Left lung (tissue), 10 donors: Measurements from ENCODE around the gene RALGAPA1. TPM values are rescaled to one million over a fixed set of nuclear protein-coding genes. Genes with fewer than 3 reads are reported as not detected.

Experiments used
- ATAC-seq: fragments of 200-7000 bp; cut with Tn5 transposase; one replicate; pipeline ENCODE4 v1.9.1; 2020; ENCODE audit warnings: moderate library complexity
- DNase-seq, 4 donors: peaks; one replicate each; pipeline ENCODE4 v3.0.0-alpha.2; 2013 to 2020
- H3K27ac ChIP-seq, 2 donors: fragments of 200-600 bp; sonication (generic) in 1 of 2; one replicate each; pipeline versions ENCODE4 v1.5.0 to v1.8.0; 2020 to 2021
- H3K27me3 ChIP-seq, 2 donors: fragments of 200-600 bp; sonication (generic) in 1 of 2; one replicate each; pipeline versions ENCODE4 v1.5.0 to v1.8.0; 2020 to 2021
- H3K36me3 ChIP-seq, 2 donors: fragments of 200-600 bp; sonication (generic) in 1 of 2; one replicate each; pipeline versions ENCODE4 v1.5.0 to v1.8.0; 2020 to 2021
- H3K4me1 ChIP-seq, 2 donors: fragments of 200-600 bp; one replicate each; pipeline ENCODE4 v1.8.0; 2021
- H3K4me3 ChIP-seq, 2 donors: fragments of 200-600 bp; sonication (generic) in 1 of 2; one replicate each; pipeline versions ENCODE4 v1.5.0 to v1.8.0; 2020 to 2021; ENCODE audit warnings: mild to moderate bottlenecking in 1 of 2
- H3K9me3 ChIP-seq, 2 donors: fragments of 200-600 bp; sonication (generic) in 1 of 2; one replicate each; pipeline versions ENCODE4 v1.5.0 to v1.8.0; 2020 to 2021
- intact Hi-C, 2 donors: fragments of 100-400 bp; cut with DNase I; formaldehyde crosslinking; loops; one replicate each; pipeline versions ENCODE4 v1.11.2 to v1.14.2; 2022
- polyA plus RNA-seq, 6 donors: library from polyadenylated mRNA; unstranded; fragments of 120-200 nt; gene quantifications; one replicate each; pipeline ENCODE4 v1.2.1, GENCODE V29; 2013; ENCODE audit not compliant: insufficient read length in 6 of 6
- total RNA-seq, 2 donors: library from RNA; stranded (reverse); fragmentation: NEBNext Ultra II Directional; extraction: Animal tissue kit (Norgen Biotek cat#: 25700); gene quantifications; one replicate each; pipeline ENCODE4 v1.2.1, GENCODE V29; 2021
- TF ChIP-seq, protein P1 (sequence below), 2 donors: fragments of 200-600 bp; sonication (generic) in 1 of 2; IDR thresholded peaks; one replicate each; pipeline versions ENCODE4 v1.5.0 to v1.8.0; 2021; ENCODE audit warnings: antibody characterized with exemption in 2 of 2
- donor health status: DM: no; HTN: yes; CAD: no.
- donor health status: DM: no; HTN: no; CAD: no.

Gene RALGAPA1
- total and polyA plus RNA-seq, 8 donors: 42.0 to 58.7 (median 48.0) TPM

GRCh38 chr14:35819591-35820540 is 10.8 kb upstream of the RALGAPA1 start:
- DNase-seq: no peak
- intact Hi-C loops: no loop called here
- H3K4me1 ChIP-seq: no peaks in the 10 kb centered on the region
- H3K9me3 ChIP-seq: no peaks in the 10 kb centered on the region
- TF ChIP-seq, protein P1, sequence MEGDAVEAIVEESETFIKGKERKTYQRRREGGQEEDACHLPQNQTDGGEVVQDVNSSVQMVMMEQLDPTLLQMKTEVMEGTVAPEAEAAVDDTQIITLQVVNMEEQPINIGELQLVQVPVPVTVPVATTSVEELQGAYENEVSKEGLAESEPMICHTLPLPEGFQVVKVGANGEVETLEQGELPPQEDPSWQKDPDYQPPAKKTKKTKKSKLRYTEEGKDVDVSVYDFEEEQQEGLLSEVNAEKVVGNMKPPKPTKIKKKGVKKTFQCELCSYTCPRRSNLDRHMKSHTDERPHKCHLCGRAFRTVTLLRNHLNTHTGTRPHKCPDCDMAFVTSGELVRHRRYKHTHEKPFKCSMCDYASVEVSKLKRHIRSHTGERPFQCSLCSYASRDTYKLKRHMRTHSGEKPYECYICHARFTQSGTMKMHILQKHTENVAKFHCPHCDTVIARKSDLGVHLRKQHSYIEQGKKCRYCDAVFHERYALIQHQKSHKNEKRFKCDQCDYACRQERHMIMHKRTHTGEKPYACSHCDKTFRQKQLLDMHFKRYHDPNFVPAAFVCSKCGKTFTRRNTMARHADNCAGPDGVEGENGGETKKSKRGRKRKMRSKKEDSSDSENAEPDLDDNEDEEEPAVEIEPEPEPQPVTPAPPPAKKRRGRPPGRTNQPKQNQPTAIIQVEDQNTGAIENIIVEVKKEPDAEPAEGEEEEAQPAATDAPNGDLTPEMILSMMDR (IDR thresholded peaks at IDR 0.05): no peak
- ATAC-seq: no peak
- H3K27me3 ChIP-seq: no peaks in the 10 kb centered on the region
- H3K27ac ChIP-seq: no peak overlapping the region
- H3K36me3 ChIP-seq: no peaks in the 10 kb centered on the region
- H3K4me3 ChIP-seq: no peak overlapping the region

DNA sequence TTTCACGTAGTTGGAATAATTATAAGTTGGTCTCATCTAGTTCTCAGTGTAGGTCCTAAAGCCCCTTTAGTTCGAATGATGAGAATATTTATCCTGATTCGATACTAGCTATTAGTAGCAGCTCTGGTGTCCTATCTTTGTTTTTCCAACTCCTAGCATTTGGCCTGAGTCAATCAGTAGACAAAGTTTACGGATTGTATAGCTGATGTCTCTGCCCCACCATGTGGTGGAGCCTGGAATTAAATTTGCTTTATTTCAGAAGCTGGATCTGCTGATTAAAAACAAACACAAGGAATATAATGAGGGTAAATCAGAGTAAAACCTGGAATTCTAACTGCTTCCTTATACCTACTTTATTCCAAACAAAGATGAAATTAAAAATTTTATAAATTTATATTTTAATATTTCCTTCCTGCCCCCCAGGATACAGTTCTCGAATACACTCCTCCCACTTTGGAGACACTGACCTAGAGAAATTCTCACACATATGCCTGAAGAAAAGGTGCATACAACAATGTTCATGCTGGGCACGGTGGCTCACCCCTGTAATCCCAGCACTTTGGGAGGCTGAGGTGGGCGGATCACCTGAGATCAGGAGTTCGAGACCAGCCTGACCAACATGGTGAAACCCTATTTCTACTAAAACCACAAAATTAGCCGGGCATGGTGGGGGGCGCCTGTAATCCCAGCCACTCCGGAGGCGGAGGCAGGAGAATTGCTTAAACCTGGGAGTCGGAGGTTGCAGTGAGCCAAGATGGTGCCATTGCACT is 9.4 kb upstream of the RALGAPA1 start:
- DNase-seq (peak in 1 of 4 donors; percentile 53), ATAC-seq (peak; percentile 68)
- intact Hi-C loops: no loop called here
- H3K4me1 ChIP-seq: no peaks in the 10 kb centered on the region
- no peaks in the 10 kb centered on the region for H3K36me3 ChIP-seq
- no peaks in the 10 kb centered on the region for H3K27me3 ChIP-seq
- no peak overlapping the region for H3K4me3 ChIP-seq
- TF ChIP-seq, protein P1 (IDR thresholded peaks at IDR 0.05): peak in 1 of 2 donors; percentile 46
- no peak overlapping the region for H3K27ac ChIP-seq
- no peaks in the 10 kb centered on the region for H3K9me3 ChIP-seq

DNA sequence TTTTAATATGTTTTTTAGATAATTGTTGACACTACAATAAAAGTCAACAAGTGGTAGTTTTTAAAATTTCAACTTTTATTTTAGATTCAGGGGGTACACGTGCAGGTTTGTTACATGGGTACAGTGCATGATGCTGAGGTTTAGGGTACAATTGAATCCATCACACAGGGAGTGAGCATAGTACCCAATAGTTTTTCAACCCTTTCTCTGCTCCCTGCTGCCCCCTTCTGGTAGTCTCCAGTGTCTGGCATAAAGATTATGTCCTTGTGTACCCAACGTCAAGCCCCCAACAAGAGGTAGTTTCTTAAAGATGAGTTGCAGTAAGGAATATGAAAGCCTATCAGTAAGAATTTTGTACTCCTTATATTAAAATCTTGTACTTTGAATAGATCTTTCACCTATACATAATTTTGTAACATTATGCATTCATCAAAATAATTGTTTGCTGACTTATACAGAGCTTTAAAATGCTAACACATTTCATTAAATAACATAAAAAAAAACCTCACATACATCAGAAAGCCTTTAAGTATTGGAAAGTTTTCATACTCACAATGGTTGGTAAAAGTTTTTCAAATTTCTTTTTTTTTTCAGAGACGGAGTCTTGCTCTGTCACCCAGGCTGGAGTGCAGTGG is 5.4 kb upstream of the RALGAPA1 start:
- TF ChIP-seq, protein P1 (IDR thresholded peaks at IDR 0.05): peak; percentile 54 to 66
- DNase-seq (peak in 2 of 4 donors; percentile 24 to 51), ATAC-seq (peak; percentile 88)
- intact Hi-C loops: no loop called here
- Histone ChIP-seq H3K4me3 (no peak overlapping the region), H3K4me1 (no peaks in the 10 kb centered on the region), H3K36me3 (no peaks in the 10 kb centered on the region), H3K27me3 (no peaks in the 10 kb centered on the region), H3K27ac (no peak overlapping the region), H3K9me3 (no peaks in the 10 kb centered on the region)

DNA sequence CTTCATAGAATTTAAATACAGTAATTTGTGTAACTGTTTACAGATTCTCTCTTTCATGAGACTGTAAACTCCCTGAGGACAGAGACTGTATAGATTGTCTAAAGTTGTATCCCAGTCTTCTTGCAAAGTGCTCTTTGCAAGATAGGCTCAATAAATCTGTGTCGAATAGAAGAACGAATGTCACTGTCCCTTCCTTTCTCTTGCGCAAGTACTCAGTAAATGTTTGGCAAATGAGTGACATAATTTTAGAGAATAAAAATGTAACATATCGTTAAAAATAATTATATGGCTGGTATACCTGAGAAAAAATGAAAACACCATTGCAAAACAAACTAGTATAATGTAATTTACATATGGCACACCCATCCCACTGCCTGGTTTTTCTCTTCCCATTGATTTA is 1.9 kb upstream of the RALGAPA1 start:
- DNase-seq (no peak), ATAC-seq (no peak)
- H3K4me1 ChIP-seq: peaks cover 9 to 23% of the 10 kb centered on the region in 2 donors
- intact Hi-C loops: no loop called here
- H3K27me3 ChIP-seq: no peaks in the 10 kb centered on the region
- H3K27ac ChIP-seq: no peak overlapping the region
- H3K9me3 ChIP-seq: no peaks in the 10 kb centered on the region
- H3K4me3 ChIP-seq: no peak overlapping the region
- H3K36me3 ChIP-seq: no peaks in the 10 kb centered on the region
- TF ChIP-seq, protein P1 (IDR thresholded peaks at IDR 0.05): no peak
